ENCODE results near the gene EIF2A.

- TF ChIP-seq CTCF (IDR thresholded peaks at IDR 0.05; ENCODE audit: borderline replicate concordance, extremely low read depth, low read length, poor library complexity, severe bottlenecking) = no peak
- no peak for TF ChIP-seq EZH2 (IDR thresholded peaks at IDR 0.05; ENCODE audit: borderline replicate concordance, low read depth, low read length, severe bottlenecking)
Observed at GRCh38 chr3:150509780-150510179, 36.8 kb upstream of the EIF2A start.

Measured in DND-41 (cell line).